Measurements from ENCODE around the gene SEMA3D.

SEMA3D gene

DNA sequence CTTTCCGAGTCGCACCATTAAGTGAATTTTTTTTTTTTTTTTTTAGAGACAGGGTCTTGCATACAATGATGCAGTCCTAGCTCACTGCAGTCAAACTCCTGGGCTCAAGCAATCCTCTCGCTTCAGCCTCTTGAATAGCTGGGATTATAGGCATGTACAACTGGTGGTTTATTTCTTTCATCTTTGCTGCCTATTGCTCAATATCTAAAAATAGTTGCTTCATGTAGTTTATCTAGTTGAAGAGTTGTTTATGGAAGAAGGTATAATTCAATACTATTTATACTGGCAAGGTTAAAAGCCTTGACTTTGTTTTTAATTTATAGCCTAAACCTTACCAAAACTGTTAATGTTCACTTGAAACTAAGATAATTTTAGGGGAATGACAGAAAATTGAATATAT is 66.9 kb downstream of the SEMA3D start:
- DNase-seq, result no peak

- DNase-seq, result no peak
Observed at GRCh38 chr7:85115862-85116261, 71.0 kb downstream of the SEMA3D start.

GRCh38 chr7:85115006-85115405 is 71.8 kb downstream of the SEMA3D start:
- no peak for DNase-seq

GRCh38 chr7:85114342-85114741 is 72.5 kb downstream of the SEMA3D start:
- DNase-seq, result no peak

DNA sequence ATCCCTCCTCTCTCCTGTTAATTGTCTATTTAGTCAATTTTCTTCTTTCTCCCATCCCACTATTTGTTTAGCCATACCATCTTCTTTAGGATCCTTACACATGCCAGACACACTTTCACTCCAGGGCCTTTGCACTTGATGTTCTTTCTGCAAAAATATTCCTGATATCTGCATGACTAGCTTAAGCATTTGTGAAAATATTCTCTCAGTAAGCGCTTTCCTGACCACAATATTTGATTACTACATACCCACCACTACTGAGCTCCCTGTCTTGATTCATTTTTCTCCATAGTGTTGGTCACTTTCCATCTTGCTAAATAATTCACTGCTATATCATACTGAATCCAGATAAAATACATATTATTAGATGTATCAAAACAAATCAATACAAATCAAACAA is 75.1 kb downstream of the SEMA3D start:
- no peak for DNase-seq

DNA sequence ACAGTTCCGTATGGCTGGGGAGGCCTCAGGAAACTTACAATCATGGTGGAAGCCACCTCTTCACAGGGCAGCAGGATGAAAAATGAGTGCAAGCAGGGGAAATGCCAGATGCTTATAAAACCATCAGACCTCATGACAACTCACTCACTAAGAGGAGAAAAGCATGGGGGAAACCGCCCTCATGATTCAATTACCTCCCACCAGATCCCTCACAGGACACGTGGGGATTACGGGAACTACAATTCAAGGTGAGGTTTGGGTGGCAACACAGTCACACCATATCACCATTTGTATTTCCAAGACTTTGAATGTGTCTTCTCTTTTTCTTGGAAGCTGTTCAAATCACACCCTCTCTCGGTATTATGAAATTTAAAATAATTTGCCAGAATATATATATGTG is 80.1 kb downstream of the SEMA3D start:
- no peak for DNase-seq

DNA sequence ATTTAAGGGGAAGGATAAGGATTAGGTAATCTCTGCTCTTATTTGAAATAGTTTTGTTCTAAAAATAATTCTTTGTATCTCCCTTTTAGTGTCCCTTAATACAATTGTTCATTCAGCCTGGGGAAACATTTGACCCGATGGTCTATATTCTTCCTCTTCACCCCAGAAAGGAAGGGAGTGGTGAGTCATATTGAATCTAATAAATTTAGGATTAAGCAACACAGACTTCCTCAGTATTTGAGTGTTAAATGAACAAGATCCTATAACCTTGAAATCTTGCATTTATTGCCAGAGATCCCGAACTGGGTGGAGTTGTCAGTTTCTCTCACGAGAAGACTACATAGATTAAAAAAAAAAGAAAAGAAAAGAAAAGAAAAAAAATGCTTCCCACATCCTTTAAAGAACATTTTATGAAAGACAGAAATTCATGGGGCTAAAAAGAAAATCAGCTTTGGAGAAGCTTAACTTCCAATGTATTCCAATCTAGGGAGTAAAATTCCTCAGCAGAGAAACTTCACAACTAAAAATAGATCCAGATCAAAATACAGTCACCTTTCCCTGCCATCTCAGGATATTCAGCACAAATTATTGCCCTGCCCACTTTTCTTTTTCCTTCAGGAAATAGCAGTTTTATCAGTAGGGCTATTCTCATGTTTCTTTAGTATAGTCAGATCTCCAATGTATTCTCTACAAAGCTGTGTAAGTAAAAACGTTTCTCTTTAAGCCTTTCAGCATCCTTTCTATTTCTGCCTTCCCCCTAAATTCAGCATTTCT is 82.2 kb downstream of the SEMA3D start:
- no peak for DNase-seq

GRCh38 chr7:85103962-85104361 is 82.9 kb downstream of the SEMA3D start:
- no peak for DNase-seq

DNA sequence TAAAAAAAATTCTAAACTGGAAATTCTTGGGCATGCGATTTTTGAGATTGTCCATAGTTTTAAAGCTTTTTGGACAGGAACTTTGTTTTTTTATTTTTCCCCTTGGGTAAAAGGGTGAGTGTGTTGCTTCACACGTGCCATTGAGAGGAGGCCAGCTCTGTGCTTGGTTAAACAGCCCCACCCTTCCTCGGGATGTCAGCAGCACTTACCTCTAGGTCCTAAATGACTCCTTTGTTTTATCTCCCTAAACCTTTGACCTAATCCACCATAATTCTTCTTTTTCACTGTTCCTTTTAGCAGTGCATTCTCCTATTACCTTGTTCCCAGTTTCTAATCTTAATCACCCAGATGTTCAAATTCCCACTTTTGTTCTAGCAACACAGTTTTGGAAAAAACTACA is 83.5 kb downstream of the SEMA3D start:
- no peak for DNase-seq

- no peak for DNase-seq
Observed at GRCh38 chr7:85102813-85103350, 84.0 kb downstream of the SEMA3D start.

GRCh38 chr7:85101347-85101746 is 85.5 kb downstream of the SEMA3D start:
- no peak for DNase-seq

DNA sequence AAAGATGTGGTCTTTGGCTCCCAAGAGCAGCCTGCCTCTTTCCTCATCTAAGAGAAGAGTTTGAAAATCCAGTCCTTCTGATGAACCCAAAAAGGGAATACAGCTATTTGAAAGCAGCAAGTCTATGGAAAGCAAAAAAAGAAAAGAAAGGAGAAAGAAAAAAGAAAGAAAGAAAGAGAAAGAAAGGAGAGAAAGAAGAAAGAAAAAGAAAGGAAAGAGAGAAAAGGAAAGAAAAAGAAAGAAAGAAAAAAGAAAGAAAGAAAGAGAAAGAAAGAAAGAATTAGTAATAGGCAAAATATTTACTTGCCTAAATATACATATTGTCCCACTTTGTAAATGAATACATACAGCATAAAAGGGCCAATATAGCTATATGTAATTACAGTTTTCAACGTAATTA is 89.0 kb downstream of the SEMA3D start:
- no peak for DNase-seq

DNA sequence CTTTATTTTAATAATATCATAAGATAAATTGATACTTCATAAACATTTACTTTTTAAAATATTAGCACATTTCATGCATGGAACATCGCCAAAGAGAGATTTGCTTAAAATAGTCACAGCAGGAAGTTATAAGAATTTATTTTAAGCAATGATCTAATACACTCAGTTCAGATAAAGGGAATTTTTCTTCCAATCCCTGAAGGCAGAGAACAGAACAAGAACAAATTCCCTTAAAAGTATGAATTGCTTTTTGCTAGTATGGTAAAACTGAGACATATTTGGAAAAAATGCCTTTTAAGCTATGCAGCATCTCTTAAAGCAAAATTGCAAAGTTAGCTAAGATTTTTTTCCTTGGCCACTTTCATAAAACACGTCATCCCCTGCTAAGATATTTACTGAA is 91.0 kb downstream of the SEMA3D start:
- DNase-seq, result no peak

- DNase-seq, result no peak
Observed at GRCh38 chr7:85095366-85095765, 91.5 kb downstream of the SEMA3D start.

DNA sequence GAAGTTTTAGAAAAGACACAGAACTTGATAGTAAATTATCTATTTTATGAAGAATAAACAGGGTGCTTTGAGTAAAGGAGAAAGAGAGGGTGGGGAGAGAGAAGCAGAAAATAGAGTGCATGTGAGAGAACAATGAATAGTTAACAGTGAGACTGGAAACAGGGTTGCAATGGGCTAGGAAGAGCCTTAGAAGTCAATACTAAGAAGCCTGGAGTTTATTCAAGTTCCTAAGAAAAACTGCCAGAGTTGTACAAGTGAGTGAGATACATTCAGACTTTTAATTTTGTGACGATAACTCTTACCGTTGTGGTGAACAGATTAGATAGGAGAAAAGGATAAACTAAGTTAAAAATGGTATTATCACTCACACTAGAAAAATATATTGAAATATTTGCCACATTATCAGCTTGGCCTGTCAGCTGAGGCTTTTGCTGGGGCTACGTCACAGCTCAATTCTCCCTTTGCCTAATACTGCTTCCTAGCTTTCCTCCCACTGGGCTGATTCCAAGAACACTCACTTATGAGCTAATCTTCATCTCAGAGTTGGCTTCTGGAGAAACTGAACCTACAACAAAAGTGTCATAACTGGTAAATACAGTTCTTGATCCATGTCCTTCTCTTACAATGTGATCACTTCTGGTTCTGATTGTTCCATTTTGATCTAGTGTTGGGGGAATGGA is 92.7 kb downstream of the SEMA3D start:
- no peak for DNase-seq

DNA sequence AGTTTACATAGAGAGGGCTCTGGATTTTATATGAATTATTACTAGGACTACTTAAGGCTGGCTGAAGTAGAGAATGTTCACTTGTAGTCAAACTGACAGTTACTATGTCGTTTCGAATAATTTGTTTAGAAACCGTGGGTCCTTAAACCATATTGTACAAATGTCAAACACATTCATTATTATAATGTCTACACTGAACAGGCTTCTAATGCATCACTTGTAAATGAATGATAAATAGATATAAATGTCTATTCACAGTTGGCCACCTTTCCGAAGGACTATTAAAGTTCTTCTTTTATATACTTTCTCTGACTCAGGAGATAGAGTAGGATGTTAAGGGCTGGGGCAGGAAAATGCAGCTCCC is 95.3 kb downstream of the SEMA3D start:
- DNase-seq, result no peak

DNA sequence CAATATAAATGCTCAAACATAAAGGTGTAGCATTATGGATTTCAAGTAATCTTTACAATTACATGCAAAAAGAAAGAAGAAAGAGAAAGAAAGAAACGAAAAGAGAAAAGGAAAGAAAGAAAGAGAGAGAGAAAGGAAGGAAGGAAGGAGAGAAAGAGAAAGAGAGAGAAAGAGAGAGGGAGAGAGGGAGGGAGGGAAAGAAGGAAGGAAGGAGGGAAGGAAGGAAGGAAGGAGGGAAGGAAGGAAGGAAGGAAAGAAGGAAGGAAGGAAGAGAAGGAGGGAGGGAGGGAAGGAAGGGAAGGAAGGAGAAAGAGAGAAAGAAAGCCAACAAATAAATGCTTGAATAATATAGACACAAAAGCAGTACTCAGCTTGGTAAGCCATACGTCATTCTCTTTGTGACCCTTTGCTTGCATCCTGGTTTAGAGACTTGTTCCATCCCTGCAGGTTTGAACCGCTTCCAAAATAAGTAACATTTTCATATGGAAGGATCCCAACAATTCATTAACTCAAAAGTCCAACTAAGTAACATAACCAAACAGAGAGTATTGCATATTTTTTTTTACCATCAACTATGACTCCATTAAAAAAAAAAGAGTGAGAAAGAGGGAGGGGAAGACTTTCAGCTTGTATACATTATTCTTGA is 95.8 kb downstream of the SEMA3D start:
- DNase-seq, result no peak

DNA sequence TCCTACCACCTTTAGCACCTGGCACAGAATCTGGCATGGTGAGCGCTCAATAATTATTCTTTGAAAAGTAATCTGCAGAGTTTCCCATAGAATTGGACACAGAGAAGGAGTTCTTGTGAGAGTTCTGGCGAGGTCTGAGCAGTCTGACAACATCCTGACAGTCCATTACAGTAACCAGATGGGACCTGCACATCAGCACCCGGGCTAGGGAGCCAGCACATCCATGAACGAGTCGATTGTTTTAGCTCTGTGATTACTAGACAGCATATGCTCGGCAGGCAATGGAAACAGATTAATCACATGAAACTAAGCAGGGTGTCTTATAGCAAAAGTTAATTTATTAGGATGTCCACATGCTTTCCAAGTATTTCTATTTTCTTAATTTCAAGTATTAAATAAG is 96.7 kb downstream of the SEMA3D start:
- DNase-seq, result no peak

- DNase-seq, result no peak
Observed at GRCh38 chr7:85081846-85082245, 105.0 kb downstream of the SEMA3D start.

DNA sequence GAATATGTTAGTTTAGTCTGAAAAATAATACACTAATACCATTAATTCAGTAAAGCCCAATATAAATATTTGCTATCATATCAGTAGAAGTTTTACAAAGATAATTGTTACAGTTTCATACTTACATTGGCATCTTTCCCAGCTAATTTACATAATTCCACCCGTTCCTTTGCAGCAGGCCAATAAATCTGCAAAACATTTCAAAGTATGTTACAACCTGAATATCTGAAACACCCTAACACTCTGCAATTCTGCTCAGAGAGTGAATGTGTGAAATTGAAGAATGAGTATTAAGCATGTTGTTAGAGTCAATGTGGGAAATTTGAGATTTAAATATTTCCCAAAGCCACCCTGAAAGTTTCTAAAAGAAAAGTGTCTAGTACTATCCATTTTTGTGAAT is 105.5 kb downstream of the SEMA3D start:
- DNase-seq, result no peak

DNA sequence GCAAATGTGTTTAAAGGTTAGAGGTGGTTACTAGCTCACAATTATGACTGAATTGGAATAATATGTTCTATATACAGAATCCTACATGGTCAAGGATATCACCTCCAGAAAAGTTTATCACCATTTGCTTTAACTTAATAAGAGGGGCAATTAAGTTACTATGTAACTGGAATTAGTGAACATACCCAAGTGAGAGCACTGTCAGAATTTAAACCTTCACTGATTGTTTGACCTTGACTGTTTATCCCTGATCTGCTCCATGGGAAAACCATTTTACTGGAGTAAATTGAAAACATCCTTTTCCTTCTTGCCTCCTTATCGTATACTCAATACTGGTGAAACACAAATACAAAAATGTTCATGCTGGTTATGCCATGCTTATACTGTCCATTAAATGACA is 107.4 kb downstream of the SEMA3D start:
- no peak for DNase-seq

- no peak for DNase-seq
Observed at GRCh38 chr7:85078181-85078580, 108.7 kb downstream of the SEMA3D start.

DNA sequence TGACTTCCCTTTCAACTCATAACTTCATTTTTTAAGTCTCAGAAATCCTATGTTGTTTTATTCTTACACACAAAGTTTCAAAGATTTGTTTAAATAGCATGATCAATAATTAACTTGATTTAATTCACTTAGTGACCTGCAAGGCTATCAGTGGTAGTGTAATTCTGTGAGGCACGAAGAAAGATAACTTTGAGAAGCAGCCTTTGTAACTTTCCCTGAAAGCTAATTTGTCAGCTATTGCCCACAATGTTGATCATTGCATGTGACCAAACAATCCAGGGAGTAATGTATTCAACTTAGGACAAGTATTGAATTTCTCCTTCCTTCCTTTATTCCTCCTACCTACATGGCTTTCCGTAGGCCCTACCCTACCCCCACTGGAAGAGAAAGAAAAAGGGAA is 111.0 kb downstream of the SEMA3D start:
- DNase-seq, result no peak

GRCh38 chr7:85074992-85075391 is 111.9 kb downstream of the SEMA3D start:
- no peak for DNase-seq
